Astrocyte of the spinal cord (primary cell): ENCODE measurements around the gene CRYGA.

Experiments
- DNase-seq: peaks from one replicate; pipeline ENCODE4 v3.0.0; 2011; ENCODE audit warnings: low read depth, low spot score
- H3K4me3 ChIP-seq: 2 replicates; pipeline ENCODE4 v1.5.1; 2011; ENCODE audit warnings: low read depth, mild to moderate bottlenecking, low read length, moderate library complexity
- CTCF ChIP-seq: IDR thresholded peaks from 2 replicates; pipeline ENCODE4 v1.5.1; 2012; ENCODE audit warnings: low read depth, mild to moderate bottlenecking, low read length, inconsistent platforms
- in situ Hi-C: cut with HindIII; loops from 2 replicates; pipeline ENCODE4 v1.10.0; 2017; ENCODE audit warnings: low sequenced_read_pairs

Gene CRYGA

GRCh38 chr2:208172125-208172524 lies 8.7 kb upstream of the CRYGA start:
- in situ Hi-C loops, result no loop called here
- no peak overlapping the region for H3K4me3 ChIP-seq
- no peak for TF ChIP-seq CTCF
- DNase-seq, result no peak

GRCh38 chr2:208164951-208165755 lies 1.8 kb upstream of the CRYGA start:
- in situ Hi-C loops, result no loop called here
- TF ChIP-seq CTCF, result no peak
- no peak overlapping the region for H3K4me3 ChIP-seq
- DNase-seq, result no peak

GRCh38 chr2:208156439-208156838 lies 7.0 kb downstream of the CRYGA start:
- DNase-seq, result no peak
- no peak overlapping the region for H3K4me3 ChIP-seq
- TF ChIP-seq CTCF, result no peak
- in situ Hi-C loops, result no loop called here

GRCh38 chr2:208153156-208153555 lies 10.2 kb downstream of the CRYGA start:
- in situ Hi-C loops, result no loop called here
- no peak overlapping the region for H3K4me3 ChIP-seq
- no peak for DNase-seq
- TF ChIP-seq CTCF, result no peak

GRCh38 chr2:208150956-208151355 lies 12.4 kb downstream of the CRYGA start:
- TF ChIP-seq CTCF, result no peak
- no peak overlapping the region for H3K4me3 ChIP-seq
- DNase-seq, result no peak
- in situ Hi-C loops, result no loop called here

- in situ Hi-C loops, result no loop called here
- DNase-seq, result no peak
- H3K4me3 ChIP-seq, result no peak overlapping the region
- TF ChIP-seq CTCF, result no peak
Observed at GRCh38 chr2:208150094-208150493, 13.3 kb downstream of the CRYGA start.
